Measurements from ENCODE around the gene TLR8.

DNA sequence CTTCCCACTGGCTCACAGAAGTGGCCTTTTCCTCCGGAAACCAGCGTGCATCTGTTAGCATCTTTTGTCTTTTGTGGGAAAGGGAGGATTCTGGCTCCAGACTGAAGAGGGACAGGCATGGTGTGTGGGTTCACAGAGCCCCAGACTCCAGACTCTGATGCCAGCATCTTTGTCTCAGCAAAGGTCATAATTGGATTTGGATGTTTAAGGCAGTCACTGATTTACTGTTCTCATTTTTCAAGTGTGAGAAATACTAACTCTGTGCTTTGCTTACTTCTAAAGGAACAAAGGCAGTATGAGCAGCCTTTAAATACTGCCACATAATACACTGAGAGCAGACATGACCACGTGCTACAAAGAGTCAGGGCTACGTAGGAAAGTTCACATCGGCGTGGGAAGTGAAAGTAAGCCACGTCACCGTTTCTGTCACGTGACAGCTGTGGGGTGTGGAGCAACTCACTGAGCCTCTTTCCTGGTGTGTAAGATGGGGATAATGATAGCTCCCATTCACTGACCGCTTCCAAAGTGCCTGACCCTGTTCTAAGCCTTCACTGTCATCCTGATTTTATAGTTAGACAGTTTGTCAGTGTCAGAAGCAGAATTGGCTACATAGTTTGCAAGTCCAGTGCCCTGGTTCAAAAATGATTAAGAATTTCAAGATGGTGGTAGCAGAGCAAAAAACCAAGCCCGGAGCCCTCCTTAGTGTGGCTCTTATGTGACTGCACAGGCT, 43.7 kb downstream of the TLR8 start:
- TF ChIP-seq, protein P1, sequence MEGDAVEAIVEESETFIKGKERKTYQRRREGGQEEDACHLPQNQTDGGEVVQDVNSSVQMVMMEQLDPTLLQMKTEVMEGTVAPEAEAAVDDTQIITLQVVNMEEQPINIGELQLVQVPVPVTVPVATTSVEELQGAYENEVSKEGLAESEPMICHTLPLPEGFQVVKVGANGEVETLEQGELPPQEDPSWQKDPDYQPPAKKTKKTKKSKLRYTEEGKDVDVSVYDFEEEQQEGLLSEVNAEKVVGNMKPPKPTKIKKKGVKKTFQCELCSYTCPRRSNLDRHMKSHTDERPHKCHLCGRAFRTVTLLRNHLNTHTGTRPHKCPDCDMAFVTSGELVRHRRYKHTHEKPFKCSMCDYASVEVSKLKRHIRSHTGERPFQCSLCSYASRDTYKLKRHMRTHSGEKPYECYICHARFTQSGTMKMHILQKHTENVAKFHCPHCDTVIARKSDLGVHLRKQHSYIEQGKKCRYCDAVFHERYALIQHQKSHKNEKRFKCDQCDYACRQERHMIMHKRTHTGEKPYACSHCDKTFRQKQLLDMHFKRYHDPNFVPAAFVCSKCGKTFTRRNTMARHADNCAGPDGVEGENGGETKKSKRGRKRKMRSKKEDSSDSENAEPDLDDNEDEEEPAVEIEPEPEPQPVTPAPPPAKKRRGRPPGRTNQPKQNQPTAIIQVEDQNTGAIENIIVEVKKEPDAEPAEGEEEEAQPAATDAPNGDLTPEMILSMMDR (IDR thresholded peaks at IDR 0.05), result no peak
- TF ChIP-seq SIN3A (IDR thresholded peaks at IDR 0.05; ENCODE audit: borderline replicate concordance, insufficient read depth, low read depth, low read length) (no peak), POLR2AphosphoS5 (IDR thresholded peaks at IDR 0.05; ENCODE audit: low read depth, low read length) (no peak), TCF7L2 (IDR thresholded peaks at IDR 0.05; ENCODE audit: low read depth, low read length) (no peak)

Data from Panc1 (cell line).